Measurements from ENCODE around the gene CDHR2. TPM values are rescaled to one million over a fixed set of nuclear protein-coding genes. Genes with fewer than 3 reads are reported as not detected.

CDHR2 gene
- total and polyA plus RNA-seq, 2 experiments from 2014 or later, result 0.59 to 0.60 TPM

DNA sequence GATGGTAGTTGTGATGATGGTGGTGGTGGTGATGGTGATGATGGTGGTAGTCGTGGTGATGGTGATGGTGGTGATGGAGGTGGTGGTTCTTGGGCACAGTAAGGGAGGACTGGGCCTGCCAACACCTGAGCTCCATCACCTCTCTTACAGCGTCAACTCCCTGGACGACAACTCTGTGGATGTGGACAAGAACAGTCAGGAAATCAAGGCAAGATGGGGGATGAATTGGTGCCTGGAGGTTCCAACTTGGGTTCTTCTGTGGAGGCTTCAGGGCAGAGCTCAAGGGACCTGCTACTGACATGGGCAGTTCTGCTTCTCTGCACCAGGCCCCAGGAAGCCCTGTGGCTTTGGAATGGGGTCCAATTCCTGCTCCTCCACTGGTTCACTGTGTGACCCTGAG, 43.4 kb downstream of the CDHR2 start:
- H3K36me3 ChIP-seq, result no peaks in the 10 kb centered on the region
- DNase-seq (ENCODE audit: low read depth in 1 of 2, low spot score in 1 of 2), result no peak
- no peaks in the 10 kb centered on the region for H3K4me1 ChIP-seq (ENCODE audit: low read depth)
- no peaks in the 10 kb centered on the region for H3K27me3 ChIP-seq
- no peak overlapping the region for H3K27ac ChIP-seq
- no peak overlapping the region for H3K4me3 ChIP-seq
- no peaks in the 10 kb centered on the region for H3K9me3 ChIP-seq (ENCODE audit: low read depth)
- no peak for TF ChIP-seq CTCF (IDR thresholded peaks at IDR 0.05; ENCODE audit: low read depth, low read length)

DNA sequence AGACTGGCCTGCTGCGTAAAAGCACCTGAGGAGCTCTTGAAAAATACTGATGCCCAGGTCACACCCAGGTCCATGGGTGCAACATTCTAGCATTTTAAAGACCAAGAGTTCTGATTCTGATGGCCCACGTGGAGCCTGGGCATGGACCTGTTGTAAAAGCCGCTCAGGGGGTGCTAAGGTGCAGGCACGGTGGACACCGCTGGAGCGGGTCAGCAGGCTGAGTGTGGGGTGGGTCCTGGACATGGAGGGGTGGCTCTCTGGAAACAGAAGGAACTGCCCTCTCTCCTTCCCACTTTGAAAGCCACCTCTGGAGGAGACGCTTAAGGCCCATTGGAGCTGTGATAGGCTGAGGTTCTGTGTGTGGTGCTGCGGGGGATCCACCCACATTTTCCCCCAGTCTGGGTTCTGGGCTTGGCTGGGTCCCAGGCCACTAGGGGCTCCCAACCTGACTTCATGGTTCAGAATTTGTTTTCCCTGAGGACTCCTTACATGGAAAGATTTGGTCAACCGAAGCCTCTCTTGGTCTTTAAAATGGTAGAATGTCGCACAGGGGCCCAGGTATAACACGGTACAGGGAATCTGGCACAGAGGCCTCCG, 44.2 kb downstream of the CDHR2 start:
- H3K4me3 ChIP-seq, result no peak overlapping the region
- no peak for DNase-seq (ENCODE audit: low read depth in 1 of 2, low spot score in 1 of 2)
- H3K36me3 ChIP-seq, result no peaks in the 10 kb centered on the region

DNA sequence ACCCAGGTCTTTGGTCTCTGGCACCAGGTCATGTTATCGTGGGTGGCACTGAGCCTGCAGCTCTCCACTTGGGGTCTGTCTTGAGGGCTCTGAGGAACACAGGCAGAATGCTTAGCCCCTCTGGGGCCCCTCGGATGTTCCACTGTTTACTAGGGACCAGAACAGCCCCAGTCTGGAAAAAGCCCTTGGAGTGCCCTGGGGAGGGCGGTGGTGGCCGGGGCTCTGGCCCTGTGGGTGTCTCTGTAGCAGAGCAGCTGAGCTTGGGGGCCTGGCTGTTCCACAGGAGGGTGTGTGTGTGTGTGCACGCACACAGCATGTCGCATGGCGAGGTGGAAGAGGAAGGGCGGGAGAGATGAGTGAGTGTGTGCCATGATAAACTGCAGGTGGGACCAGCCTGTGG, 45.4 kb downstream of the CDHR2 start:
- no peak for DNase-seq (ENCODE audit: low read depth in 1 of 2, low spot score in 1 of 2)
- no peaks in the 10 kb centered on the region for H3K4me1 ChIP-seq (ENCODE audit: low read depth)
- no peaks in the 10 kb centered on the region for H3K9me3 ChIP-seq (ENCODE audit: low read depth)
- no peaks in the 10 kb centered on the region for H3K27me3 ChIP-seq
- no peak overlapping the region for H3K4me3 ChIP-seq
- no peak overlapping the region for H3K27ac ChIP-seq
- H3K36me3 ChIP-seq, result no peaks in the 10 kb centered on the region
- TF ChIP-seq CTCF (IDR thresholded peaks at IDR 0.05; ENCODE audit: low read depth, low read length), result no peak

More for the DNA sequence above, 44.2 kb downstream of the CDHR2 start:
- no peak for TF ChIP-seq CTCF (IDR thresholded peaks at IDR 0.05; ENCODE audit: low read depth, low read length)
- no peaks in the 10 kb centered on the region for H3K9me3 ChIP-seq (ENCODE audit: low read depth)
- no peaks in the 10 kb centered on the region for H3K27me3 ChIP-seq
- H3K4me1 ChIP-seq (ENCODE audit: low read depth), result no peaks in the 10 kb centered on the region
- H3K27ac ChIP-seq, result no peak overlapping the region

DNA sequence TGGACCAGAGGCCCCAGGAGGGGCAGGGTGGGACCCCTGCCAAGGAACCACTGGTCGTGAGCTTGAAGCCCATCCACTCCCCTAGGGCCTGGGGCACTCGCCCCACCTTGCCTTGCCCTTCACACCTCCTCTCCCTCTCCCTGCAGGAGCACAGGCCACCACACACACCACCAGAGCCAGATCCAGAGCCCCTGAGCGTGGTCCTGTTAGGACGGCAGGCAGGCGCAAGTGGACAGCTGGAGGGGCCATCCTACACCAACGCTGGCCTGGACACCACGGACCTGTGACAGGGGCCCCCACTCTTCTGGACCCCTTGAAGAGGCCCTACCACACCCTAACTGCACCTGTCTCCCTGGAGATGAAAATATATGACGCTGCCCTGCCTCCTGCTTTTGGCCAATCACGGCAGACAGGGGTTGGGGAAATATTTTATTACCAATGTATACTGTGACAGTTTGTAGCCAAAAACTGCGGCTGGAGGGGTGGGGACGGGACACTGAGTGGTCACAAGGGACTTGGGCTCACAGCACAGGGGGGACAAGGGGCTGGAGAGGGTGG, 46.3 kb downstream of the CDHR2 start:
- Histone ChIP-seq H3K9me3 (ENCODE audit: low read depth) (no peaks in the 10 kb centered on the region), H3K27ac (no peak overlapping the region), H3K36me3 (no peaks in the 10 kb centered on the region), H3K4me3 (no peak overlapping the region), H3K4me1 (ENCODE audit: low read depth) (no peaks in the 10 kb centered on the region), H3K27me3 (no peaks in the 10 kb centered on the region)
- no peak for DNase-seq (ENCODE audit: low read depth in 1 of 2, low spot score in 1 of 2)
- TF ChIP-seq CTCF (IDR thresholded peaks at IDR 0.05; ENCODE audit: low read depth, low read length), result no peak

- no peak for TF ChIP-seq CTCF (IDR thresholded peaks at IDR 0.05; ENCODE audit: low read depth, low read length)
- Histone ChIP-seq H3K36me3 (no peaks in the 10 kb centered on the region), H3K27me3 (no peaks in the 10 kb centered on the region), H3K9me3 (ENCODE audit: low read depth) (no peaks in the 10 kb centered on the region), H3K4me3 (no peak overlapping the region), H3K27ac (no peak overlapping the region), H3K4me1 (ENCODE audit: low read depth) (no peaks in the 10 kb centered on the region)
- DNase-seq (ENCODE audit: low read depth in 1 of 2, low spot score in 1 of 2), result no peak
Observed at GRCh38 chr5:176596069-176596644, 47.0 kb downstream of the CDHR2 start.
